Upper lobe of left lung (tissue), 6 donors: ENCODE results near the gene TCF7. TPM values are rescaled to one million over a fixed set of nuclear protein-coding genes. Genes with fewer than 3 reads are reported as not detected.

ENCODE experiments used
- ATAC-seq, 2 donors: fragments of 200-7000 bp; cut with Tn5 transposase; one replicate each; pipeline ENCODE4 v1.9.1; 2022; ENCODE audit warnings: mild to moderate bottlenecking in 2 of 2, moderate library complexity in 2 of 2; ENCODE audit not compliant: low FRiP score in 2 of 2
- DNase-seq, 2 donors: peaks; one replicate each; pipeline ENCODE4 v3.0.0-alpha.2; 2019 to 2020
- H3K27ac ChIP-seq, 4 donors: fragments of 200-600 bp; sonication (generic); one replicate each; pipeline ENCODE4 v1.5.1; 2016 to 2019
- H3K27me3 ChIP-seq, 4 donors: fragments of 200-600 bp; sonication (generic); one replicate each; pipeline ENCODE4 v1.5.1; 2017 to 2019
- H3K36me3 ChIP-seq, 4 donors: fragments of 200-600 bp; sonication (generic); one replicate each; pipeline ENCODE4 v1.5.1; 2016 to 2019
- H3K4me1 ChIP-seq, 4 donors: fragments of 200-600 bp; sonication (generic); one replicate each; pipeline ENCODE4 v1.5.1; 2018 to 2019
- H3K4me3 ChIP-seq, 4 donors: fragments of 200-600 bp; sonication (generic); one replicate each; pipeline ENCODE4 v1.5.1; 2017 to 2019; ENCODE audit warnings: mild to moderate bottlenecking in 2 of 4, moderate library complexity in 1 of 4
- H3K9me3 ChIP-seq, 4 donors: fragments of 200-600 bp; sonication (generic); one replicate each; pipeline ENCODE4 v1.5.1; 2018 to 2019
- EP300 ChIP-seq, 4 donors: sonication (generic); formaldehyde crosslinking; IDR thresholded peaks; one replicate each; pipeline ENCODE4 v1.5.1; 2017; ENCODE audit warnings: antibody characterized with exemption in 4 of 4, control low read depth in 2 of 4
- POLR2A ChIP-seq, 4 donors: fragments of 450-650 bp; IDR thresholded peaks; one replicate each; pipeline ENCODE4 v1.5.1; 2016 to 2017; ENCODE audit warnings: antibody characterized with exemption in 4 of 4, mild to moderate bottlenecking in 2 of 4
- POLR2AphosphoS5 ChIP-seq, 2 donors: sonication (generic); formaldehyde crosslinking; IDR thresholded peaks; one replicate each; pipeline ENCODE4 v1.5.1; 2017; ENCODE audit warnings: antibody characterized with exemption in 2 of 2
- WGBS, 2 donors: methylation state at CpG; one replicate each; pipeline ENCODE4 v1.1.5; 2017 to 2018; 5-methylcytosine and 5-hydroxymethylcytosine counted together
- total RNA-seq, 6 donors: library from RNA; depleted of rRNA in 4 of 6; stranded (reverse); fragments of >200 nt in 4 of 6; gene quantifications; one replicate each; pipeline versions ENCODE4 v1.1.0 to v1.2.1, GENCODE V29; 2016 to 2021
- TF ChIP-seq, protein P1 (sequence below), 6 experiments: fragments of 450-650 bp in 4 of 6; fragments of 200-600 bp in 2 of 6; sonication (generic) in 2 of 6; IDR thresholded peaks; one replicate each; pipeline ENCODE4 v1.5.1; 2016 to 2019; ENCODE audit warnings: antibody characterized with exemption in 6 of 6
- donor health status: DM: no; HTN: no; CAD: no; lungs with moderate emphysema.
- donor health status: DM: no; HTN: yes; CAD: no; lungs with severe emphysema.

The TCF7 gene
- total RNA-seq, 6 donors from 2014 or later = 3.5 to 7.4 (median 5.8) TPM

DNA sequence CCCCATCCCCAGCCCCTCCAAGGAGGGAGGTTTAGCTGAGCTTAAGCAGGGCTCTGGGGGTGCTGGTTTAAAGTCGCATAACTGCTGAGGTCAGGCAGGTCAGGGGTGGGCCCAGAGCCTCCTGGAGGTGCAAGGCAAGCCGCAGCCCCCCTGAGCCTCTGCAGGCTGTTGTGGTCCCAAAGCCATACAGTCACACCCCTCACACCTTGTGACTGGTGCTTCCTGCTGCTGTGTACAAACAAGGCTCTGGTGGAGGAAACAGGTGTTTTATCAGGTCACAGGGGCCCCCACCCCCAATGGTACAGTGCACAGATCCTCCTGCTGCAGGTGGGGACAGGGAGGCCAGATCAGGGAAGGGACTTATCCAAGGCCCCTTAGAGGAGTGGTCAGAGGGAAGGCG is 8.0 kb downstream of the TCF7 start:
- ATAC-seq = no peak
- peak in 1 of 2 donors; percentile 41 for DNase-seq
- no peaks in the 10 kb centered on the region for H3K9me3 ChIP-seq
- H3K27ac ChIP-seq = peak overlapping the region in 1 of 4 donors; percentile 33
- H3K27me3 ChIP-seq = no peaks in the 10 kb centered on the region
- TF ChIP-seq POLR2AphosphoS5 (IDR thresholded peaks at IDR 0.05) (no peak), POLR2A (IDR thresholded peaks at IDR 0.05) (no peak), EP300 (IDR thresholded peaks at IDR 0.05) (no peak)
- TF ChIP-seq, protein P1, sequence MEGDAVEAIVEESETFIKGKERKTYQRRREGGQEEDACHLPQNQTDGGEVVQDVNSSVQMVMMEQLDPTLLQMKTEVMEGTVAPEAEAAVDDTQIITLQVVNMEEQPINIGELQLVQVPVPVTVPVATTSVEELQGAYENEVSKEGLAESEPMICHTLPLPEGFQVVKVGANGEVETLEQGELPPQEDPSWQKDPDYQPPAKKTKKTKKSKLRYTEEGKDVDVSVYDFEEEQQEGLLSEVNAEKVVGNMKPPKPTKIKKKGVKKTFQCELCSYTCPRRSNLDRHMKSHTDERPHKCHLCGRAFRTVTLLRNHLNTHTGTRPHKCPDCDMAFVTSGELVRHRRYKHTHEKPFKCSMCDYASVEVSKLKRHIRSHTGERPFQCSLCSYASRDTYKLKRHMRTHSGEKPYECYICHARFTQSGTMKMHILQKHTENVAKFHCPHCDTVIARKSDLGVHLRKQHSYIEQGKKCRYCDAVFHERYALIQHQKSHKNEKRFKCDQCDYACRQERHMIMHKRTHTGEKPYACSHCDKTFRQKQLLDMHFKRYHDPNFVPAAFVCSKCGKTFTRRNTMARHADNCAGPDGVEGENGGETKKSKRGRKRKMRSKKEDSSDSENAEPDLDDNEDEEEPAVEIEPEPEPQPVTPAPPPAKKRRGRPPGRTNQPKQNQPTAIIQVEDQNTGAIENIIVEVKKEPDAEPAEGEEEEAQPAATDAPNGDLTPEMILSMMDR (IDR thresholded peaks at IDR 0.05) = no peak
- H3K36me3 ChIP-seq = no peaks in the 10 kb centered on the region
- WGBS, 2 donors = 68 to 80% methylated on average over 1 to 3 of the region's 3 CpGs
- peaks cover 18 to 37% (median 27%) of the 10 kb centered on the region in 4 donors for H3K4me1 ChIP-seq
- no peak overlapping the region for H3K4me3 ChIP-seq

DNA sequence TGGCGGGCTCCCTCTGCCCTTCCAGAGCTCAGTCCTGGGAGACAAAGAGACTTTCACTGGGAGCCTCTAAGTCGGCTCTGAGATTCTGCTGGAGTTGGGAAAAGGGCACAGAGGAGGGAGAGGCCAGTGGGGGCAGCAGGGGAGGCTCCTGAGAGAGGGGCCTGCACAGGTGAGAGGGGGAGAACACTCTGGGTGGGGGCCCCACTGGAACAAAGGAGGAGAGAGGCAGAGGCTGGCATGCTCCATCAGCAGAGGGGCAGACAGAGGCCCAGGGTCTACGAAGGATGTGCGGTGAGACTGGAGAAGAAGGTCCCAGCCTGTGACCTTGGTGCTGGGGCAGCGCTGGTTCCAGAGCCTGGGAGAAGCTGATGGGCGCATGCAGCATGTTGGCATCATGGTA is 8.9 kb downstream of the TCF7 start:
- no peaks in the 10 kb centered on the region for H3K9me3 ChIP-seq
- 87 to 95% methylated on average over 6 of the region's 6 CpGs for WGBS, 2 donors
- DNase-seq (no peak), ATAC-seq (no peak)
- H3K4me3 ChIP-seq = no peak overlapping the region
- no peak for TF ChIP-seq EP300 (IDR thresholded peaks at IDR 0.05)
- H3K27ac ChIP-seq = peak overlapping the region in 2 of 4 donors; percentile 19 to 74
- peaks cover 26 to 44% (median 34%) of the 10 kb centered on the region in 4 donors for H3K4me1 ChIP-seq
- no peaks in the 10 kb centered on the region for H3K27me3 ChIP-seq
- H3K36me3 ChIP-seq = no peaks in the 10 kb centered on the region

DNA sequence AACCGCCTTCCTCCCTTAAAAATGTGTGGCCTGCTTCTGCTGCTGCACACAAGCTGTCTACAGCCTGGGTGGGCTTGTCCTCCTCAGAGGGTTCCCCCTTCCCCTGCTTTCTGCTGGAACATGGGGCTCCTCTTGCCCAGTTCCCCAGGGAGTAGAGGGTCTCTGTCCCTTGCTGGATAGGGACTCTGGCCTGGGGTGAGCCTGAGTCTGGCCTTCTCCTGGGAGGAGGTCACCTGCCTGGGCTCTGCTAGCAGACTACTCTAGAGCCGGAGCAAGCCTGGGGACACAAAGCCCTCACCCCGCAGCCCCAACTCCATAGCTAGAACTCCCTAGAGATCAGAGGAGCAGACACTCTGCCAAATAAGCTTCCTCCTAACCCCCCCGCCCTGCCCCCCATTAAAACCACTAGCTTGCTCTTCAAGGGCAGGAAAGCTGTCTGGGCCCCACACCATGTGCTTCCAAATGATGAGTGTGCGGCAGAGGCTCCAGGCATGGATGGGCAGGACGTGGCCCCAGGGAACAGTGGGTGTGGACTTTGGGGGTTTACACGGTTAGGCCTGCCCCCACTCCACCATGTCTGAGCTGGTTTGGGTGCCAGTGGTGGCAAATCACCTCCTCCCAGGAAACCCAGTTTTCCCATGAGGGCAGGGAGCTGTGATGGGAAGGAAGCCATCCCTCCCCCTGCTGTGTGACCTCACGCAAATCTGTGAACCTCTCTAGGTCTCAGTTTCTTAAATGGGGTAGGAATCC is 10.0 kb downstream of the TCF7 start:
- whole genome bisulfite sequencing, 2 donors = 88 to 100% methylated on average over 2 to 8 of the region's 8 CpGs
- TF ChIP-seq EP300 (IDR thresholded peaks at IDR 0.05) (no peak), POLR2A (IDR thresholded peaks at IDR 0.05) (no peak), POLR2AphosphoS5 (IDR thresholded peaks at IDR 0.05) (no peak)
- TF ChIP-seq, protein P1 (IDR thresholded peaks at IDR 0.05) = no peak
- ATAC-seq = no peak
- peaks cover 0 to 1% (median 0%) of the 10 kb centered on the region in 4 donors for H3K36me3 ChIP-seq
- peak overlapping the region; percentile 33 to 74 (median 54) for H3K27ac ChIP-seq
- no peaks in the 10 kb centered on the region for H3K9me3 ChIP-seq
- H3K4me3 ChIP-seq = no peak overlapping the region
- peaks cover 35 to 54% (median 41%) of the 10 kb centered on the region in 4 donors for H3K4me1 ChIP-seq
- no peaks in the 10 kb centered on the region for H3K27me3 ChIP-seq
- no peak for DNase-seq

DNA sequence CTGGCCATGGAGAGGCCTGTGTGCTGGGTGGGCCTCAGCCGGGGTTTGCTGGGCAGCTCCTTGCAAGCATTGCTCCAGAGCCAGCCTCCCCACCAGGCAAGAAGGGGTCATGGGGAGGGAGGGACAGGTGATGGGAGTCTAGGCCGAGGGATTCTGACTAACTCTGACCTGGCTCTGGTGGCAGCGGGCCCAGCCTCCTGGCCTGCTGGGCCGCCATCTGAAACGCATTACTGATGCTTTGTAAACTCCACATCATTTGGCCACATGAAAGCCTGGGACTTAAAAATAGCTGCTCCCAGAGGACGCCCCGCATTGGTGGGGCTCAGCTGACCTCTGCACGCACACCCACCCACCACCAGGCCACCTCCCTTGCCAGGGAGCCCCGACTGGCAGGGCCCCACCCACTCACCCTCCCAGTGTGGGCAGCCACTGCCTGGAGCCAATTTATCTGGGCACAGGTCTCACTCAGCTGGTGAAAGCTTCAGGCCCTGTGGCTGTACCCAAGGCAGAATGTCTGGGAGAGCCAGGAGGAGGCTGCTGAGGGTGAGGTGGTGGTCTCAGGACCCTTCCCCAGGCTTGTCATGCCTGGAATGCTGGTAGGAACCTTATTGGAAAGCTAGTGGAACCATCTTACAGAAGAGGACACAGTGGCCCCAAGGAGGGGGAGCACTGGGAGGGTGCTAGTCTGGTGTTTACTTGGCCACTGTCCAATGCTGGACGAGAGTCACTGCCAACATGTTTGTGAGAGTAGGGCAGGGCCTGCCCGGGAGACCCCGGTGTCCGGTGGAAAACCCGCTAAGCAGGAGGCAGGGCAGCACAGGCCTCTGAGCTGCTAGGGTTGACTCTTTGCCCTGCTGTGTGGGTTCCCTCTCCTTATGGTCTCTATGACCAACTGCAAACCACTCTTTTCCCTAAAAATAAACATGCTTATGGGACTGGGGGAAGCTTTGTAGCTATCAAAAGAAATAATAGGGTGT is 10.8 kb downstream of the TCF7 start:
- Histone ChIP-seq H3K27ac (peak overlapping the region; percentile 44 to 74 (median 67)), H3K4me3 (no peak overlapping the region), H3K9me3 (no peaks in the 10 kb centered on the region), H3K4me1 (peaks cover 42 to 63% (median 47%) of the 10 kb centered on the region in 4 donors), H3K36me3 (peaks cover 0 to 3% (median 0%) of the 10 kb centered on the region in 4 donors), H3K27me3 (no peaks in the 10 kb centered on the region)
- 43 to 54% methylated on average over 8 to 14 of the region's 14 CpGs for WGBS, 2 donors
- peak in 1 of 2 donors; percentile 32 for TF ChIP-seq POLR2AphosphoS5 (IDR thresholded peaks at IDR 0.05)
- no peak for TF ChIP-seq POLR2A (IDR thresholded peaks at IDR 0.05)
- ATAC-seq = peak in 1 of 2 donors; percentile 41
- peak in 1 of 2 donors; percentile 49 for DNase-seq

DNA sequence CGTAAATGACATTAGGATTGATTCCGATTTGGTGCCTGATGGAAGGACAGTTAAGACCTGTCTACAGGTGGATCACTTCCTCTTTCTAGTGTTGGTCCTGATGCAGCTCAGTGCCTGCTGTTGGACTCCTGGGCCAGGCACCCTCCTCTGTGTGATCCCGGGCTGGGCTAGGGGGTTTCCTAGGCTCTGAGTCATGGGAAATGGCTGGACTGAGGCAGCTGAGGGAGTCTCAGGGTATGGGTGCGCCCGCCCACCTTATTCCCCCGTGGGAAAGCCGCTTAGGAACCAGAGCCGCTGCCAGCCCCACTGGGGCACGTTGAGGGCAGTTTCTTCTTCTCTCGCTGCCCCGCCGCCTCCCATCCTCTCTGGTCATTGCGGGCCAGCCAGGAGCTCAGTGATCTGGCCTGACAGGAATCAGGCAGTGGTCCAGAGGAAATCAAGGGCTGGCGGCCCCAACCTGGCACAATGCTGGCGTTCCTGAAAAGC is 12.9 kb downstream of the TCF7 start:
- H3K36me3 ChIP-seq = peaks cover 0 to 16% (median 3%) of the 10 kb centered on the region in 4 donors
- no peaks in the 10 kb centered on the region for H3K27me3 ChIP-seq
- peak overlapping the region; percentile 25 to 74 (median 55) for H3K27ac ChIP-seq
- H3K4me1 ChIP-seq = peaks cover 47 to 84% (median 62%) of the 10 kb centered on the region in 4 donors
- ATAC-seq = no peak
- WGBS, 2 donors = 52 to 56% methylated on average over 10 to 15 of the region's 15 CpGs
- no peak for DNase-seq
- no peak for TF ChIP-seq POLR2AphosphoS5 (IDR thresholded peaks at IDR 0.05)
- no peak for TF ChIP-seq POLR2A (IDR thresholded peaks at IDR 0.05)
- TF ChIP-seq, protein P1 (IDR thresholded peaks at IDR 0.05) = no peak
- TF ChIP-seq EP300 (IDR thresholded peaks at IDR 0.05) = no peak
- H3K4me3 ChIP-seq = no peak overlapping the region
- no peaks in the 10 kb centered on the region for H3K9me3 ChIP-seq
